NCI-H146 treated with DMSO at 0.1 percent for 48 hours (cell line): Measurements from ENCODE around the gene CKAP5.
A peak's percentile ranks its signal among the peaks of the same experiment; 100 is the strongest.

ENCODE experiments used
- DNase-seq: peaks from one replicate; lab custom pipeline; 2025; ENCODE audit not compliant: unreplicated experiment; lab: John Stamatoyannopoulos, UW

The CKAP5 gene

GRCh38 chr11:46705070-46705688 is 140.9 kb downstream of the CKAP5 start:
- DNase-seq = no peak

GRCh38 chr11:46701078-46701654 is 144.9 kb downstream of the CKAP5 start:
- DNase-seq = no peak

- peak; percentile 97 for DNase-seq
Measured at GRCh38 chr11:46700241-46701077, 145.6 kb downstream of the CKAP5 start, which contains the start of the genes ARHGAP1 and ZNF408. TSS of gene ARHGAP1 (minus strand) at chr11:46700619. CDS start at chr11:46696107, 4,512 bp downstream. TSS of gene ZNF408 (plus strand) at chr11:46701031. CDS start at chr11:46701048, 17 bp downstream.

GRCh38 chr11:46698597-46698996 is 147.5 kb downstream of the CKAP5 start:
- no peak for DNase-seq

GRCh38 chr11:46697723-46698122 is 148.4 kb downstream of the CKAP5 start:
- DNase-seq = no peak

GRCh38 chr11:46697303-46697702 is 148.8 kb downstream of the CKAP5 start:
- no peak for DNase-seq

GRCh38 chr11:46696212-46696558 is 149.9 kb downstream of the CKAP5 start:
- no peak for DNase-seq

GRCh38 chr11:46695345-46696211 is 150.5 kb downstream of the CKAP5 start:
- no peak for DNase-seq

- no peak for DNase-seq
Measured at GRCh38 chr11:46694607-46695006, 151.5 kb downstream of the CKAP5 start.

GRCh38 chr11:46694072-46694471 is 152.0 kb downstream of the CKAP5 start:
- DNase-seq = no peak

- DNase-seq = no peak
Measured at GRCh38 chr11:46693597-46694012, 152.5 kb downstream of the CKAP5 start.
